Activated gamma-delta T cell treated with anti-CD3 and anti-CD28 coated beads, Interleukin-2, amount 50 U/mL, for 16 hours (primary cell): ENCODE results near the gene HSPB6.

Experiments used
- DNase-seq: peaks from one replicate; pipeline ENCODE4 v3.0.0-alpha.2; 2020; ENCODE audit warnings: low read depth

HSPB6 gene

GRCh38 chr19:35716801-35717664, 39.8 kb downstream of the HSPB6 start:
- DNase-seq, result peak; percentile 94

GRCh38 chr19:35715981-35716800, 40.6 kb downstream of the HSPB6 start:
- DNase-seq, result no peak

- no peak for DNase-seq
These were observed 41.4 kb downstream of the HSPB6 start for GRCh38 chr19:35715355-35715809.

- no peak for DNase-seq
These were observed 42.1 kb downstream of the HSPB6 start for GRCh38 chr19:35714601-35715354.

GRCh38 chr19:35713904-35714495, 42.8 kb downstream of the HSPB6 start:
- DNase-seq, result no peak

- no peak for DNase-seq
These were observed 43.4 kb downstream of the HSPB6 start for GRCh38 chr19:35713506-35713850.

GRCh38 chr19:35712567-35713505, 44.0 kb downstream of the HSPB6 start:
- DNase-seq, result no peak

GRCh38 chr19:35710784-35711723, 45.8 kb downstream of the HSPB6 start:
- peak; percentile 47 for DNase-seq

GRCh38 chr19:35708391-35708790, 48.4 kb downstream of the HSPB6 start:
- no peak for DNase-seq
